Stimulated activated naive CD8-positive, alpha-beta T cell treated with anti-CD3 and anti-CD28 coated beads, Interleukin-15, amount 100 ng/mL, for 72 hours (primary cell): ENCODE results near the gene MED29.

ENCODE experiments used
- ATAC-seq: fragments of 150-1000 bp; cut with Tn5 transposase; 2 replicates; pipeline ENCODE4 v1.10.0; 2021; ENCODE audit warnings: mild to moderate bottlenecking, moderate library complexity
- DNase-seq, 2 donors: peaks; one replicate each; pipeline ENCODE4 v3.0.0; 2021 to 2022
- H3K27ac Mint-ChIP-seq, 2 donors: one replicate each; pipeline ENCODE4 v1.8.0; 2022; ENCODE audit warnings: mild to moderate bottlenecking in 2 of 2, mixed read lengths in 2 of 2, moderate library complexity in 2 of 2
- H3K27me3 Mint-ChIP-seq: one replicate; pipeline ENCODE4 v1.8.0; 2022; ENCODE audit warnings: mixed read lengths
- H3K4me1 Mint-ChIP-seq: one replicate; pipeline ENCODE4 v1.8.0; 2022; ENCODE audit warnings: mild to moderate bottlenecking, mixed read lengths
- H3K4me3 Mint-ChIP-seq, 2 donors: one replicate each; pipeline ENCODE4 v1.8.0; 2022; ENCODE audit warnings: mild to moderate bottlenecking in 2 of 2, mixed read lengths in 2 of 2, moderate library complexity in 1 of 2
- H3K9me3 Mint-ChIP-seq, 2 donors: one replicate each; pipeline ENCODE4 v1.8.0; 2022; ENCODE audit warnings: mixed read lengths in 2 of 2

MED29 gene

GRCh38 chr19:39423258-39424086 lies 32.3 kb downstream of the MED29 start:
- no peak for DNase-seq
- no peak for ATAC-seq
- Mint-ChIP-seq H3K4me3 (no peak overlapping the region), H3K27ac (no peak overlapping the region), H3K27me3 (no peaks in the 10 kb centered on the region), H3K9me3 (no peaks in the 10 kb centered on the region), H3K4me1 (no peaks in the 10 kb centered on the region)

- H3K27me3 Mint-ChIP-seq = no peaks in the 10 kb centered on the region
- no peak for DNase-seq
- H3K27ac Mint-ChIP-seq = no peak overlapping the region
- no peaks in the 10 kb centered on the region for H3K4me1 Mint-ChIP-seq
- no peaks in the 10 kb centered on the region for H3K9me3 Mint-ChIP-seq
- peak; percentile 13 for ATAC-seq
- H3K4me3 Mint-ChIP-seq = no peak overlapping the region
Observed at GRCh38 chr19:39424934-39425333, 33.8 kb downstream of the MED29 start.

GRCh38 chr19:39425744-39426143 lies 34.6 kb downstream of the MED29 start:
- H3K9me3 Mint-ChIP-seq = no peaks in the 10 kb centered on the region
- DNase-seq = no peak
- no peak overlapping the region for H3K27ac Mint-ChIP-seq
- H3K4me1 Mint-ChIP-seq = peaks cover 6% of the 10 kb centered on the region
- no peaks in the 10 kb centered on the region for H3K27me3 Mint-ChIP-seq
- no peak for ATAC-seq
- H3K4me3 Mint-ChIP-seq = no peak overlapping the region

- Mint-ChIP-seq H3K27me3 (no peaks in the 10 kb centered on the region), H3K4me1 (peaks cover 11% of the 10 kb centered on the region), H3K27ac (peak overlapping the region in 1 of 2 donors; percentile 2), H3K4me3 (no peak overlapping the region), H3K9me3 (no peaks in the 10 kb centered on the region)
- no peak for ATAC-seq
- DNase-seq = no peak
Observed at GRCh38 chr19:39426170-39426569, 35.0 kb downstream of the MED29 start.

- Mint-ChIP-seq H3K4me3 (no peak overlapping the region), H3K9me3 (no peaks in the 10 kb centered on the region), H3K27me3 (no peaks in the 10 kb centered on the region), H3K4me1 (peaks cover 19% of the 10 kb centered on the region), H3K27ac (no peak overlapping the region)
- DNase-seq (no peak), ATAC-seq (no peak)
Observed at GRCh38 chr19:39427707-39428106, 36.5 kb downstream of the MED29 start.

- Mint-ChIP-seq H3K27ac (peak overlapping the region in 1 of 2 donors; percentile 27), H3K27me3 (no peaks in the 10 kb centered on the region), H3K9me3 (no peaks in the 10 kb centered on the region), H3K4me3 (no peak overlapping the region), H3K4me1 (peaks cover 27% of the 10 kb centered on the region)
- DNase-seq (no peak), ATAC-seq (no peak)
Observed at GRCh38 chr19:39428283-39429112, 37.3 kb downstream of the MED29 start.

GRCh38 chr19:39430675-39431593 lies 39.8 kb downstream of the MED29 start:
- Mint-ChIP-seq H3K4me1 (peaks cover 48% of the 10 kb centered on the region), H3K4me3 (peak overlapping the region; percentile 12 to 26), H3K27me3 (no peaks in the 10 kb centered on the region), H3K27ac (peak overlapping the region; percentile 34 to 85), H3K9me3 (no peaks in the 10 kb centered on the region)
- DNase-seq = peak in 1 of 2 donors; percentile 45
- ATAC-seq = peak; percentile 73

- peak overlapping the region in 1 of 2 donors; percentile 13 for H3K4me3 Mint-ChIP-seq
- H3K27me3 Mint-ChIP-seq = no peaks in the 10 kb centered on the region
- ATAC-seq (no peak), DNase-seq (no peak)
- H3K27ac Mint-ChIP-seq = no peak overlapping the region
- peaks cover 65% of the 10 kb centered on the region for H3K4me1 Mint-ChIP-seq
- H3K9me3 Mint-ChIP-seq = no peaks in the 10 kb centered on the region
Observed at GRCh38 chr19:39432677-39433025, 41.5 kb downstream of the MED29 start.

GRCh38 chr19:39433480-39434079 lies 42.4 kb downstream of the MED29 start:
- Mint-ChIP-seq H3K27me3 (no peaks in the 10 kb centered on the region), H3K9me3 (no peaks in the 10 kb centered on the region), H3K4me3 (peak overlapping the region; percentile 39 to 98), H3K27ac (peak overlapping the region; percentile 63 to 86), H3K4me1 (peaks cover 66% of the 10 kb centered on the region)
- no peak for ATAC-seq
- DNase-seq = no peak

- H3K4me1 Mint-ChIP-seq = peaks cover 66% of the 10 kb centered on the region
- H3K27ac Mint-ChIP-seq = peak overlapping the region; percentile 86 to 100
- no peak for DNase-seq
- H3K4me3 Mint-ChIP-seq = peak overlapping the region; percentile 98 to 99
- no peaks in the 10 kb centered on the region for H3K27me3 Mint-ChIP-seq
- no peaks in the 10 kb centered on the region for H3K9me3 Mint-ChIP-seq
- no peak for ATAC-seq
Observed at GRCh38 chr19:39434123-39435076, 43.2 kb downstream of the MED29 start.

- DNase-seq (peak; percentile 99), ATAC-seq (peak; percentile 94)
- Mint-ChIP-seq H3K9me3 (no peaks in the 10 kb centered on the region), H3K27me3 (no peaks in the 10 kb centered on the region), H3K4me1 (peaks cover 60% of the 10 kb centered on the region), H3K4me3 (peak within 1 kb of the TSS; percentile 98 to 99), H3K27ac (peak within 1 kb of the TSS; percentile 99 to 100)
Observed at GRCh38 chr19:39435499-39436349, 44.5 kb downstream of the MED29 start, which contains the start of gene RPS16. Gene RPS16 (minus strand): TSS chr19:39435949. CDS start chr19:39435895, 54 bp downstream.

- H3K4me3 Mint-ChIP-seq = peak overlapping the region; percentile 98 to 99
- peaks cover 54% of the 10 kb centered on the region for H3K4me1 Mint-ChIP-seq
- no peak for DNase-seq
Observed at GRCh38 chr19:39436350-39436716, 45.2 kb downstream of the MED29 start.

GRCh38 chr19:39438270-39438934 lies 47.2 kb downstream of the MED29 start:
- no peak for ATAC-seq
- no peaks in the 10 kb centered on the region for H3K9me3 Mint-ChIP-seq
- H3K4me3 Mint-ChIP-seq = no peak overlapping the region
- no peak for DNase-seq
- H3K27ac Mint-ChIP-seq = no peak overlapping the region
- H3K27me3 Mint-ChIP-seq = no peaks in the 10 kb centered on the region
- H3K4me1 Mint-ChIP-seq = peaks cover 40% of the 10 kb centered on the region

More at GRCh38 chr19:39436350-39436716, 45.2 kb downstream of the MED29 start:
- Mint-ChIP-seq H3K9me3 (no peaks in the 10 kb centered on the region), H3K27me3 (no peaks in the 10 kb centered on the region), H3K27ac (peak overlapping the region; percentile 99 to 100)
- no peak for ATAC-seq
